H1 (cell line): ENCODE results near the gene TIMM22. TPM values are rescaled to one million over a fixed set of nuclear protein-coding genes. Genes with fewer than 3 reads are reported as not detected.

Experiments used
- BRCA1 ChIP-seq: IDR thresholded peaks from 2 replicates; pipeline ENCODE4 v1.6.1; 2012; ENCODE audit warnings: low read depth, low read length, improper control_type of control experiment
- CHD1 ChIP-seq: IDR thresholded peaks from 2 replicates; pipeline ENCODE4 v1.6.1; 2012; ENCODE audit warnings: low read depth, low read length, improper control_type of control experiment
- KDM1A ChIP-seq: fragments of 200-600, 300-600 bp; sonication (generic); IDR thresholded peaks from 2 replicates; pipeline ENCODE4 v1.7.1; 2016; ENCODE audit warnings: mild to moderate bottlenecking, low read length, borderline replicate concordance
- RXRA ChIP-seq: IDR thresholded peaks from 2 replicates; pipeline ENCODE4 v1.6.1; 2011; ENCODE audit warnings: low read depth, mild to moderate bottlenecking, low read length, moderate library complexity; ENCODE audit not compliant: insufficient read depth
- SP4 ChIP-seq: IDR thresholded peaks from 2 replicates; pipeline ENCODE4 v1.6.1; 2012; ENCODE audit warnings: low read length, inconsistent platforms
- polyA plus RNA-seq, 7 experiments: library from polyadenylated mRNA; depleted of rRNA in 3 of 7; stranded (reverse) in 5 of 7; unstranded in 2 of 7; fragments of >200 nt in 5 of 7; fragments of 200-250 nt in 2 of 7; gene quantifications; 1 replicate in 5 of 7; 2 replicates in 1 of 7; 4 replicates in 1 of 7; pipeline versions ENCODE4 v1.2.1 to v1.2.3, GENCODE V29; 2011 to 2013; ENCODE audit warnings: missing spikeins in 2 of 7, mixed read lengths in 2 of 7
- total RNA-seq: library from RNA; stranded (reverse); fragmentation: NEBNext Ultra II Directional; extraction: Animal tissue kit (Norgen Biotek cat#: 25700); gene quantifications from 2 replicates; pipeline ENCODE4 v1.2.1, GENCODE V29; 2021

Gene TIMM22
- total and polyA plus RNA-seq, 2 of the 8 experiments (the other 6 are each of a cell fraction or from before 2014, with no cell fraction given) = 13.8 to 17.4 TPM

GRCh38 chr17:1031711-1032110 is 34.8 kb downstream of the TIMM22 start (continued):
- TF ChIP-seq BRCA1 = no peak
- no peak for TF ChIP-seq SP4
- no peak for TF ChIP-seq RXRA
- TF ChIP-seq KDM1A = no peak
- no peak for TF ChIP-seq CHD1
- TF ChIP-seq, all 59 proteins: peak for 0
